Mesendoderm (in vitro differentiated cells): ENCODE data around the gene MAG.
"Not testable (repeated sequence)": the region's sequence is repeated elsewhere in the genome, so short reads cannot be mapped to it uniquely, and the experiment has no call there.

Source experiments
- DNase-seq: peaks from one replicate; pipeline ENCODE4 v3.0.0; 2013
- H2AK5ac ChIP-seq: 2 replicates; pipeline ENCODE4 v1.6.1; 2013; ENCODE audit warnings: low read length, inconsistent platforms
- H2BK120ac ChIP-seq: 2 replicates; pipeline ENCODE4 v1.6.1; 2013; ENCODE audit warnings: low read depth, mild to moderate bottlenecking, low read length, moderate library complexity, mixed read lengths
- H2BK15ac ChIP-seq: replicated peaks from 2 replicates; pipeline ENCODE4 v1.6.1; 2013; ENCODE audit warnings: low read depth, mild to moderate bottlenecking, moderate library complexity
- H2BK5ac ChIP-seq: 2 replicates; pipeline ENCODE4 v1.6.1; 2013; ENCODE audit warnings: low read length, inconsistent platforms
- H3K18ac ChIP-seq: 2 replicates; pipeline ENCODE4 v1.6.1; 2013; ENCODE audit warnings: mild to moderate bottlenecking, low read length, mixed read lengths
- H3K23ac ChIP-seq: one replicate; pipeline ENCODE4 v1.6.1; 2013; ENCODE audit warnings: low read length
- H3K27ac ChIP-seq: 2 replicates; pipeline ENCODE4 v1.5.1; 2013; ENCODE audit warnings: low read depth, mild to moderate bottlenecking, inconsistent platforms, low read length, moderate library complexity
- H3K27me3 ChIP-seq: 2 replicates; pipeline ENCODE4 v1.6.1; 2013; ENCODE audit warnings: low read length, control low read depth, mild to moderate bottlenecking, inconsistent platforms; ENCODE audit not compliant: insufficient read depth, poor library complexity
- H3K36me3 ChIP-seq: 2 replicates; pipeline ENCODE4 v1.6.1; 2013; ENCODE audit warnings: low read length, inconsistent platforms; ENCODE audit not compliant: control insufficient read depth, insufficient read depth
- H3K4ac ChIP-seq: one replicate; pipeline ENCODE4 v1.6.1; 2013; ENCODE audit warnings: low read depth, mild to moderate bottlenecking, low read length, moderate library complexity
- H3K4me1 ChIP-seq: 2 replicates; pipeline ENCODE4 v1.6.1; 2013; ENCODE audit warnings: low read depth, low read length, inconsistent platforms; ENCODE audit not compliant: control insufficient read depth
- H3K4me2 ChIP-seq: 2 replicates; pipeline ENCODE4 v1.6.1; 2013; ENCODE audit warnings: low read length
- H3K4me3 ChIP-seq: 2 replicates; pipeline ENCODE4 v1.5.1; 2013; ENCODE audit warnings: mild to moderate bottlenecking, low read length
- H3K56ac ChIP-seq: one replicate; pipeline ENCODE4 v1.6.1; 2013; ENCODE audit warnings: low read length
- H3K79me1 ChIP-seq: 2 replicates; pipeline ENCODE4 v1.6.1; 2013; ENCODE audit warnings: low read length, inconsistent platforms
- H3K79me2 ChIP-seq: 2 replicates; pipeline ENCODE4 v1.6.1; 2013; ENCODE audit warnings: mild to moderate bottlenecking, low read length; ENCODE audit not compliant: control insufficient read depth, insufficient read depth
- H3K9ac ChIP-seq: 2 replicates; pipeline ENCODE4 v1.6.1; 2013; ENCODE audit warnings: low read length, inconsistent platforms
- H4K5ac ChIP-seq: one replicate; pipeline ENCODE4 v1.6.1; 2013; ENCODE audit warnings: low read length
- H4K8ac ChIP-seq: one replicate; pipeline ENCODE4 v1.6.1; 2013; ENCODE audit warnings: low read depth, mild to moderate bottlenecking, control low read depth, low read length, moderate library complexity
- WGBS: extraction: QIAGEN DNeasy Blood & Tissue Kit; methylation state at CpG from one replicate; pipeline ENCODE4 v1.1.7; 2013; ENCODE audit warnings: low lambda C conversion rate, missing lambda C conversion rate; ENCODE audit not compliant: insufficient coverage; ENCODE audit errors: extremely low coverage; 5-methylcytosine and 5-hydroxymethylcytosine counted together

MAG gene

GRCh38 chr19:35284153-35285094 lies 7.5 kb upstream of the MAG start:
- no peak overlapping the region for H2BK120ac ChIP-seq
- no peak overlapping the region for H3K4ac ChIP-seq
- no peak overlapping the region for H3K23ac ChIP-seq
- H3K56ac ChIP-seq = peak overlapping the region; percentile 67
- H3K4me2 ChIP-seq = no peak overlapping the region
- H3K18ac ChIP-seq = no peak overlapping the region
- no peak overlapping the region for H4K5ac ChIP-seq
- no peaks in the 10 kb centered on the region for H3K36me3 ChIP-seq
- DNase-seq = no peak
- no peak overlapping the region for H2BK5ac ChIP-seq
- no peak overlapping the region for H2AK5ac ChIP-seq
- no peaks in the 10 kb centered on the region for H3K4me1 ChIP-seq
- H3K27ac ChIP-seq = no peak overlapping the region
- no peak overlapping the region for H4K8ac ChIP-seq
- no peak overlapping the region for H3K9ac ChIP-seq
- WGBS = no CpG with 5 or more reads among the region's 17 CpGs
- no peak overlapping the region for H2BK15ac ChIP-seq
- no peaks in the 10 kb centered on the region for H3K79me1 ChIP-seq
- H3K27me3 ChIP-seq = no peaks in the 10 kb centered on the region
- no peak overlapping the region for H3K4me3 ChIP-seq
- H3K79me2 ChIP-seq = no peaks in the 10 kb centered on the region

GRCh38 chr19:35285095-35285449 lies 6.9 kb upstream of the MAG start:
- no peak overlapping the region for H3K4ac ChIP-seq

GRCh38 chr19:35285465-35285864 lies 6.5 kb upstream of the MAG start:
- H3K27me3 ChIP-seq, DNase-seq, H3K4me2 ChIP-seq, H3K4me3 ChIP-seq, H2BK15ac ChIP-seq, H3K4me1 ChIP-seq, H3K4ac ChIP-seq, H3K79me2 ChIP-seq, H3K18ac ChIP-seq, H3K9ac ChIP-seq, H3K36me3 ChIP-seq, H3K27ac ChIP-seq, H2BK120ac ChIP-seq, H4K8ac ChIP-seq, H4K5ac ChIP-seq, H2AK5ac ChIP-seq, H2BK5ac ChIP-seq, H3K79me1 ChIP-seq, H3K56ac ChIP-seq, H3K23ac ChIP-seq: not testable (repeated sequence)
- no CpG with 5 or more reads among the region's 3 CpGs for WGBS

More at GRCh38 chr19:35285095-35285449, 6.9 kb upstream of the MAG start:
- Histone ChIP-seq H2BK120ac (no peak overlapping the region), H3K79me1 (no peaks in the 10 kb centered on the region), H2BK5ac (no peak overlapping the region), H3K27ac (no peak overlapping the region), H3K18ac (no peak overlapping the region), H3K4me3 (no peak overlapping the region), H3K23ac (no peak overlapping the region), H3K9ac (no peak overlapping the region), H3K36me3 (no peaks in the 10 kb centered on the region), H2BK15ac (no peak overlapping the region), H3K4me1 (no peaks in the 10 kb centered on the region), H3K56ac (peak overlapping the region; percentile 67), H3K4me2 (no peak overlapping the region), H4K8ac (no peak overlapping the region), H3K27me3 (no peaks in the 10 kb centered on the region), H3K79me2 (no peaks in the 10 kb centered on the region), H4K5ac (no peak overlapping the region), H2AK5ac (no peak overlapping the region)
- DNase-seq = no peak
- WGBS = no CpG with 5 or more reads among the region's 1 CpG

- not testable (repeated sequence) for DNase-seq, H3K18ac ChIP-seq
- no CpG with 5 or more reads among the region's 5 CpGs for WGBS
These were observed 5.9 kb upstream of the MAG start for GRCh38 chr19:35286101-35286500.

GRCh38 chr19:35287713-35288112 lies 4.2 kb upstream of the MAG start:
- DNase-seq = no peak
- Histone ChIP-seq H3K36me3 (no peaks in the 10 kb centered on the region), H3K4me1 (no peaks in the 10 kb centered on the region), H2BK5ac (no peak overlapping the region), H3K27me3 (no peaks in the 10 kb centered on the region), H3K79me1 (no peaks in the 10 kb centered on the region), H2BK15ac (no peak overlapping the region), H3K79me2 (no peaks in the 10 kb centered on the region), H3K4me2 (no peak overlapping the region), H2BK120ac (no peak overlapping the region), H4K8ac (no peak overlapping the region), H3K56ac (no peak overlapping the region), H4K5ac (no peak overlapping the region), H3K4ac (no peak overlapping the region), H3K9ac (no peak overlapping the region), H3K4me3 (no peak overlapping the region), H3K18ac (no peak overlapping the region), H3K23ac (no peak overlapping the region), H2AK5ac (no peak overlapping the region), H3K27ac (no peak overlapping the region)
- WGBS = no CpG with 5 or more reads among the region's 10 CpGs

More at GRCh38 chr19:35286101-35286500, 5.9 kb upstream of the MAG start:
- H3K36me3 ChIP-seq, H4K8ac ChIP-seq, H3K4me3 ChIP-seq, H3K23ac ChIP-seq, H3K27ac ChIP-seq, H3K4me2 ChIP-seq, H3K9ac ChIP-seq, H3K79me1 ChIP-seq, H3K56ac ChIP-seq, H4K5ac ChIP-seq, H3K4me1 ChIP-seq, H2BK120ac ChIP-seq, H3K79me2 ChIP-seq, H2BK5ac ChIP-seq, H2AK5ac ChIP-seq, H2BK15ac ChIP-seq, H3K4ac ChIP-seq, H3K27me3 ChIP-seq: not testable (repeated sequence)
